Hepatocyte (in vitro differentiated cells): ENCODE measurements around the gene FUT9.

Experiments used
- EZH2 ChIP-seq: fragments of 200-600 bp; sonication (generic); IDR thresholded peaks from 2 replicates; pipeline ENCODE4 v1.6.1; 2016; ENCODE audit warnings: antibody characterized with exemption, mild to moderate bottlenecking, borderline replicate concordance
- EZH2phosphoT487 ChIP-seq: fragments of 200-600 bp; sonication (generic); IDR thresholded peaks from one replicate; pipeline ENCODE4 v1.6.1; 2018; ENCODE audit warnings: antibody characterized with exemption, mild to moderate bottlenecking, low read depth, moderate library complexity; ENCODE audit not compliant: unreplicated experiment, severe bottlenecking
- TF ChIP-seq, protein P1 (sequence below): fragments of 200-600 bp; sonication (generic); IDR thresholded peaks from 2 replicates; pipeline ENCODE4 v1.5.1; 2016; ENCODE audit warnings: antibody characterized with exemption, mild to moderate bottlenecking; ENCODE audit not compliant: poor library complexity

- TF ChIP-seq EZH2 (no peak), EZH2phosphoT487 (no peak)
- TF ChIP-seq, protein P1, sequence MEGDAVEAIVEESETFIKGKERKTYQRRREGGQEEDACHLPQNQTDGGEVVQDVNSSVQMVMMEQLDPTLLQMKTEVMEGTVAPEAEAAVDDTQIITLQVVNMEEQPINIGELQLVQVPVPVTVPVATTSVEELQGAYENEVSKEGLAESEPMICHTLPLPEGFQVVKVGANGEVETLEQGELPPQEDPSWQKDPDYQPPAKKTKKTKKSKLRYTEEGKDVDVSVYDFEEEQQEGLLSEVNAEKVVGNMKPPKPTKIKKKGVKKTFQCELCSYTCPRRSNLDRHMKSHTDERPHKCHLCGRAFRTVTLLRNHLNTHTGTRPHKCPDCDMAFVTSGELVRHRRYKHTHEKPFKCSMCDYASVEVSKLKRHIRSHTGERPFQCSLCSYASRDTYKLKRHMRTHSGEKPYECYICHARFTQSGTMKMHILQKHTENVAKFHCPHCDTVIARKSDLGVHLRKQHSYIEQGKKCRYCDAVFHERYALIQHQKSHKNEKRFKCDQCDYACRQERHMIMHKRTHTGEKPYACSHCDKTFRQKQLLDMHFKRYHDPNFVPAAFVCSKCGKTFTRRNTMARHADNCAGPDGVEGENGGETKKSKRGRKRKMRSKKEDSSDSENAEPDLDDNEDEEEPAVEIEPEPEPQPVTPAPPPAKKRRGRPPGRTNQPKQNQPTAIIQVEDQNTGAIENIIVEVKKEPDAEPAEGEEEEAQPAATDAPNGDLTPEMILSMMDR: no peak
These were observed 44.5 kb downstream of the FUT9 start for GRCh38 chr6:96060249-96060648.
